ENCODE results near the gene SLC7A1.

DNA sequence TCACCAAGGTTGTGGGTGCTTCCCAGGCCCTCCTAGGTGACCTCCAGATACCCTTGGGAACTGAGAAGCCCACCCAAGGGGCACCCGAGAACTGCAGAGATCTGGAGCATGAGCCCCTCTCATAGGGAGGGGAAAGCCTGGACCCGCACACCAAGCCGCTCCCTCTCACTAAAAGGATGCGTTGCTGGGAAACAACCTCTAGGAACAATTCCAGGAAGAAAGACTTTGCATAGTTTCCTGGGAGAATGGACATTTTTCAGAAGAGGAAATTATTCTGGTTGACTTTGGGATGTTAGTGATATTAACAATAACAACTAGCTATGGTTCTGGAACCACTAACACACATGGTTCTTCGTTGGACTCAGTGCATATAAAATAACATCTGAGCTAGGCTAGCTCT is 64.6 kb downstream of the SLC7A1 start:
- TF ChIP-seq CTCF (IDR thresholded peaks at IDR 0.05) (no peak), POLR2A (IDR thresholded peaks at IDR 0.05) (no peak)

Data from sigmoid colon (tissue), 3 donors.